GM18861 (cell line): Measurements from ENCODE around the gene NUP160.
"Not testable (repeated sequence)": the region's sequence is repeated elsewhere in the genome, so short reads cannot be mapped to it uniquely, and the experiment has no call there.

Source experiments
- ATAC-seq: cut with Tn5 transposase; IDR thresholded peaks from one replicate; pipeline ENCODE4 v1.9.1; 2021; ENCODE audit not compliant: unreplicated experiment

The NUP160 gene

GRCh38 chr11:47791774-47792430 lies 56.2 kb downstream of the NUP160 start:
- ATAC-seq: no peak

GRCh38 chr11:47790017-47790416 lies 58.1 kb downstream of the NUP160 start:
- not testable (repeated sequence) for ATAC-seq

- ATAC-seq: no peak
Measured at GRCh38 chr11:47788181-47788580, 60.0 kb downstream of the NUP160 start.

- ATAC-seq: no peak
Measured at GRCh38 chr11:47786373-47786772, 61.8 kb downstream of the NUP160 start.

- no peak for ATAC-seq
Measured at GRCh38 chr11:47784785-47785381, 63.3 kb downstream of the NUP160 start.

- ATAC-seq: no peak
Measured at GRCh38 chr11:47783087-47783610, 65.0 kb downstream of the NUP160 start.

GRCh38 chr11:47778878-47779483 lies 69.2 kb downstream of the NUP160 start:
- no peak for ATAC-seq

GRCh38 chr11:47775240-47775869 lies 72.8 kb downstream of the NUP160 start:
- no peak for ATAC-seq

- no peak for ATAC-seq
Measured at GRCh38 chr11:47773882-47774281, 74.3 kb downstream of the NUP160 start.

- not testable (repeated sequence) for ATAC-seq
Measured at GRCh38 chr11:47769556-47769955, 78.6 kb downstream of the NUP160 start.

- no peak for ATAC-seq
Measured at GRCh38 chr11:47768101-47768612, 80.0 kb downstream of the NUP160 start.

GRCh38 chr11:47766509-47767227 lies 81.5 kb downstream of the NUP160 start:
- peak; percentile 26 for ATAC-seq

- no peak for ATAC-seq
Measured at GRCh38 chr11:47765086-47765485, 83.1 kb downstream of the NUP160 start.

- not testable (repeated sequence) for ATAC-seq
Measured at GRCh38 chr11:47759291-47759690, 88.9 kb downstream of the NUP160 start.

- ATAC-seq: no peak
Measured at GRCh38 chr11:47756208-47756607, 91.9 kb downstream of the NUP160 start.

- no peak for ATAC-seq
Measured at GRCh38 chr11:47750725-47751124, 97.4 kb downstream of the NUP160 start.

- ATAC-seq: not testable (repeated sequence)
Measured at GRCh38 chr11:47742494-47742893, 105.7 kb downstream of the NUP160 start.

GRCh38 chr11:47737817-47738216 lies 110.3 kb downstream of the NUP160 start:
- ATAC-seq: not testable (repeated sequence)

- ATAC-seq: no peak
Measured at GRCh38 chr11:47732271-47732670, 115.9 kb downstream of the NUP160 start.

- ATAC-seq: no peak
Measured at GRCh38 chr11:47731475-47731874, 116.7 kb downstream of the NUP160 start.
